ENCODE results near the gene EFEMP2. TPM values are rescaled to one million over a fixed set of nuclear protein-coding genes. Genes with fewer than 3 reads are reported as not detected.

Gene EFEMP2
- total and polyA plus RNA-seq, 2 experiments from 2014 or later, result 7.4 to 9.4 TPM

DNA sequence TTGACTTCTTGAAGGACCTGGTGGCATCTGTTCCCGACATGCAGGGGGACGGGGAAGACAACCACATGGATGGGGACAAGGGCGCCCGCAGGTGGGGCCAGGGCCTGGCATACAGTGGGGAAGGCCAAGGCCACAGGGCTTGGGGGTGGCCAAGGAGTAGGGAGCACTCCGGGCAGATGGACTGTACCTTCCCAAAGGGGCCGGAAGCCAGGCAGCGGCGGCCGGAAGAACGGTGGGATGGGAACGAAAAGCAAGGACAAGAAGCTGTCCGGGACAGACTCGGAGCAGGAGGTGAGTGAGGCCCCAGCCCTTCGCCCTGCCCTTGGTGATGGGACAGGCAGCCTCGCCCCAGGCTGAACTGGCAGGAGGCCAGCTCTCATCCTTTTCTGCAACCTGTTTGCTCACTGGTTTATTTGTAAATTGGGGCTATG is 47.8 kb upstream of the EFEMP2 start:
- TF ChIP-seq ZNF114 (CRISPR knock-in tag; IDR thresholded peaks at IDR 0.05) (no peak), EZH2phosphoT487 (IDR thresholded peaks at IDR 0.05; ENCODE audit: unreplicated experiment) (no peak), CREB1 (CRISPR knock-in tag; IDR thresholded peaks at IDR 0.05; ENCODE audit: low read depth) (no peak), STAT1 (IDR thresholded peaks at IDR 0.05; ENCODE audit: unreplicated experiment) (no peak), ZNF331 (CRISPR knock-in tag; IDR thresholded peaks at IDR 0.05; ENCODE audit: low read depth) (no peak), NANOG (IDR thresholded peaks at IDR 0.05; ENCODE audit: borderline replicate concordance) (no peak), POLR2AphosphoS5 (IDR thresholded peaks at IDR 0.05; ENCODE audit: low read depth) (no peak)
- Mint-ChIP-seq H3K27ac (no peak overlapping the region), H3K27me3 (ENCODE audit: insufficient read depth, low read depth, poor library complexity) (peaks cover 15% of the 10 kb centered on the region), H3K36me3 (ENCODE audit: low read depth) (peaks cover 21% of the 10 kb centered on the region), H3K9me3 (no peaks in the 10 kb centered on the region), H3K4me1 (peaks cover under 1% of the 10 kb centered on the region; the same call in 2 of the 3 replicates), H3K4me3 (peak overlapping the region; percentile 87)
- peak overlapping the region; percentile 87 for H3K4me3 ChIP-seq
- no peak overlapping the region for H2AFZ ChIP-seq
- peaks cover 7% of the 10 kb centered on the region for H3K79me2 ChIP-seq (replicated peaks; ENCODE audit: insufficient read depth)
- no peaks in the 10 kb centered on the region for H3K9me2 ChIP-seq (ENCODE audit: insufficient read depth)
- H3K27me3 ChIP-seq (ENCODE audit: insufficient read depth), result no peaks in the 10 kb centered on the region
- peaks cover 5% of the 10 kb centered on the region; the same call in 1 of the 2 replicates for H3K4me1 ChIP-seq (ENCODE audit: insufficient read depth)
- no peaks in the 10 kb centered on the region for H4K20me1 ChIP-seq (replicated peaks; ENCODE audit: insufficient read depth)
- H3K4me2 ChIP-seq, result peak overlapping the region; percentile 95
- no peak for DNase-seq (ENCODE audit: low spot score)
- 0 out of 2 replicates have a peak, but pooled peaks cover 4% of the 10 kb centered on the region for H3F3A ChIP-seq (replicated peaks; ENCODE audit: low read depth)
- no peak overlapping the region for H3K27ac ChIP-seq (ENCODE audit: low read depth)
- no peaks in the 10 kb centered on the region; the same call in 1 of the 2 replicates for H3K36me3 ChIP-seq (ENCODE audit: insufficient read depth)
- ATAC-seq, result no peak

DNA sequence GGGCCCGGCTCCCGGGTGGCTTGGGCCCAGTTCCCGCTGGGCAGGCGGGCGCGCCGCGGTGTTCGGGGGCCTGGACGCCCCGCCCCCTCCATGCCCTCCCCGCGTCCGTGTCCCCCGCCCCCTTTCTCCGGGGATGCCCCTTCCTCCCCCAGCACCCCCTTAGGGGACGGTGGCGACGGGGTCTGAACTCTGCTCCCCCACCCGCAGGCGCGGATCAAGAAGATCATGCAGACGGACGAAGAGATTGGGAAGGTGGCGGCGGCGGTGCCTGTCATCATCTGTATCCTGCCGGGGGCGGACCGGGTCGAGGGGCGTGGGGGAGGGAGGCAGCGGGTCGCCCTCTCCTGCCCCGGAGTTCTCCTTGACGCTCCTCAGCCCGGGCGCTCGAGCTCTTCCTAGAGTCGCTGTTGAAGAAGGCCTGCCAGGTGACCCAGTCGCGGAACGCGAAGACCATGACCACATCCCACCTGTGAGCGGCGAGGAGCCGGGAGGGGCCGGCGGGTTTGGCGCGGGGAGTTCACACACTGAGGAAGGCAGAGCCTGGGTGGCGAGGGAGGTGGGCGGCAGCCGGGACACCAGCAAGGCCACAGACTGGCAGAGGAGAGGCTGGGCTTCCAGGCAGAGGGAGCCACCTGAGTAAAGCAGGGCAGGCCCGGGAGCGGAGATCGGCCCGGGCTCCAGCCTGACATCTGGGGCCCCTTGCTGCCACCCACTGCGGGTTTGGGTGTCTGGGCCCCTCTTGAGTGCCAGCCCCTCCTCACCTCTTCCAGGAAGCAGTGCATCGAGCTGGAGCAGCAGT is 47.2 kb upstream of the EFEMP2 start:
- H3K4me3 Mint-ChIP-seq, result peak overlapping the region; percentile 87
- H3K27me3 ChIP-seq (ENCODE audit: insufficient read depth), result no peaks in the 10 kb centered on the region
- H3K36me3 ChIP-seq (ENCODE audit: insufficient read depth), result no peaks in the 10 kb centered on the region; the same call in 1 of the 2 replicates
- peaks cover 15% of the 10 kb centered on the region for H3K27me3 Mint-ChIP-seq (ENCODE audit: insufficient read depth, low read depth, poor library complexity)
- no peaks in the 10 kb centered on the region for H3K9me3 Mint-ChIP-seq
- peaks cover 21% of the 10 kb centered on the region for H3K36me3 Mint-ChIP-seq (ENCODE audit: low read depth)
- H3K9me2 ChIP-seq (ENCODE audit: insufficient read depth), result no peaks in the 10 kb centered on the region
- peaks cover 5% of the 10 kb centered on the region; the same call in 1 of the 2 replicates for H3K4me1 ChIP-seq (ENCODE audit: insufficient read depth)
- no peaks in the 10 kb centered on the region for H4K20me1 ChIP-seq (replicated peaks; ENCODE audit: insufficient read depth)
- H3K79me2 ChIP-seq (replicated peaks; ENCODE audit: insufficient read depth), result peaks cover 7% of the 10 kb centered on the region
- no peak overlapping the region for H3K27ac ChIP-seq (ENCODE audit: low read depth)
- H3K4me3 ChIP-seq, result peak overlapping the region; percentile 87
- peaks cover 6% of the 10 kb centered on the region for H3K4me1 Mint-ChIP-seq
- ATAC-seq, result peak; percentile 43
- H2AFZ ChIP-seq, result peak overlapping the region; percentile 78; the same call in 1 of the 2 replicates
- 0 out of 2 replicates have a peak, but pooled peaks cover 6% of the 10 kb centered on the region for H3F3A ChIP-seq (replicated peaks; ENCODE audit: low read depth)
- peak; percentile 66 for DNase-seq (ENCODE audit: low spot score)
- H3K27ac Mint-ChIP-seq, result no peak overlapping the region
- peak overlapping the region; percentile 95 for H3K4me2 ChIP-seq
- TF ChIP-seq, protein P1, sequence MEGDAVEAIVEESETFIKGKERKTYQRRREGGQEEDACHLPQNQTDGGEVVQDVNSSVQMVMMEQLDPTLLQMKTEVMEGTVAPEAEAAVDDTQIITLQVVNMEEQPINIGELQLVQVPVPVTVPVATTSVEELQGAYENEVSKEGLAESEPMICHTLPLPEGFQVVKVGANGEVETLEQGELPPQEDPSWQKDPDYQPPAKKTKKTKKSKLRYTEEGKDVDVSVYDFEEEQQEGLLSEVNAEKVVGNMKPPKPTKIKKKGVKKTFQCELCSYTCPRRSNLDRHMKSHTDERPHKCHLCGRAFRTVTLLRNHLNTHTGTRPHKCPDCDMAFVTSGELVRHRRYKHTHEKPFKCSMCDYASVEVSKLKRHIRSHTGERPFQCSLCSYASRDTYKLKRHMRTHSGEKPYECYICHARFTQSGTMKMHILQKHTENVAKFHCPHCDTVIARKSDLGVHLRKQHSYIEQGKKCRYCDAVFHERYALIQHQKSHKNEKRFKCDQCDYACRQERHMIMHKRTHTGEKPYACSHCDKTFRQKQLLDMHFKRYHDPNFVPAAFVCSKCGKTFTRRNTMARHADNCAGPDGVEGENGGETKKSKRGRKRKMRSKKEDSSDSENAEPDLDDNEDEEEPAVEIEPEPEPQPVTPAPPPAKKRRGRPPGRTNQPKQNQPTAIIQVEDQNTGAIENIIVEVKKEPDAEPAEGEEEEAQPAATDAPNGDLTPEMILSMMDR (conservative IDR thresholded peaks at IDR 0.05; ENCODE audit: low read depth in 2 of 2), result no peak
- TF ChIP-seq, protein P2, sequence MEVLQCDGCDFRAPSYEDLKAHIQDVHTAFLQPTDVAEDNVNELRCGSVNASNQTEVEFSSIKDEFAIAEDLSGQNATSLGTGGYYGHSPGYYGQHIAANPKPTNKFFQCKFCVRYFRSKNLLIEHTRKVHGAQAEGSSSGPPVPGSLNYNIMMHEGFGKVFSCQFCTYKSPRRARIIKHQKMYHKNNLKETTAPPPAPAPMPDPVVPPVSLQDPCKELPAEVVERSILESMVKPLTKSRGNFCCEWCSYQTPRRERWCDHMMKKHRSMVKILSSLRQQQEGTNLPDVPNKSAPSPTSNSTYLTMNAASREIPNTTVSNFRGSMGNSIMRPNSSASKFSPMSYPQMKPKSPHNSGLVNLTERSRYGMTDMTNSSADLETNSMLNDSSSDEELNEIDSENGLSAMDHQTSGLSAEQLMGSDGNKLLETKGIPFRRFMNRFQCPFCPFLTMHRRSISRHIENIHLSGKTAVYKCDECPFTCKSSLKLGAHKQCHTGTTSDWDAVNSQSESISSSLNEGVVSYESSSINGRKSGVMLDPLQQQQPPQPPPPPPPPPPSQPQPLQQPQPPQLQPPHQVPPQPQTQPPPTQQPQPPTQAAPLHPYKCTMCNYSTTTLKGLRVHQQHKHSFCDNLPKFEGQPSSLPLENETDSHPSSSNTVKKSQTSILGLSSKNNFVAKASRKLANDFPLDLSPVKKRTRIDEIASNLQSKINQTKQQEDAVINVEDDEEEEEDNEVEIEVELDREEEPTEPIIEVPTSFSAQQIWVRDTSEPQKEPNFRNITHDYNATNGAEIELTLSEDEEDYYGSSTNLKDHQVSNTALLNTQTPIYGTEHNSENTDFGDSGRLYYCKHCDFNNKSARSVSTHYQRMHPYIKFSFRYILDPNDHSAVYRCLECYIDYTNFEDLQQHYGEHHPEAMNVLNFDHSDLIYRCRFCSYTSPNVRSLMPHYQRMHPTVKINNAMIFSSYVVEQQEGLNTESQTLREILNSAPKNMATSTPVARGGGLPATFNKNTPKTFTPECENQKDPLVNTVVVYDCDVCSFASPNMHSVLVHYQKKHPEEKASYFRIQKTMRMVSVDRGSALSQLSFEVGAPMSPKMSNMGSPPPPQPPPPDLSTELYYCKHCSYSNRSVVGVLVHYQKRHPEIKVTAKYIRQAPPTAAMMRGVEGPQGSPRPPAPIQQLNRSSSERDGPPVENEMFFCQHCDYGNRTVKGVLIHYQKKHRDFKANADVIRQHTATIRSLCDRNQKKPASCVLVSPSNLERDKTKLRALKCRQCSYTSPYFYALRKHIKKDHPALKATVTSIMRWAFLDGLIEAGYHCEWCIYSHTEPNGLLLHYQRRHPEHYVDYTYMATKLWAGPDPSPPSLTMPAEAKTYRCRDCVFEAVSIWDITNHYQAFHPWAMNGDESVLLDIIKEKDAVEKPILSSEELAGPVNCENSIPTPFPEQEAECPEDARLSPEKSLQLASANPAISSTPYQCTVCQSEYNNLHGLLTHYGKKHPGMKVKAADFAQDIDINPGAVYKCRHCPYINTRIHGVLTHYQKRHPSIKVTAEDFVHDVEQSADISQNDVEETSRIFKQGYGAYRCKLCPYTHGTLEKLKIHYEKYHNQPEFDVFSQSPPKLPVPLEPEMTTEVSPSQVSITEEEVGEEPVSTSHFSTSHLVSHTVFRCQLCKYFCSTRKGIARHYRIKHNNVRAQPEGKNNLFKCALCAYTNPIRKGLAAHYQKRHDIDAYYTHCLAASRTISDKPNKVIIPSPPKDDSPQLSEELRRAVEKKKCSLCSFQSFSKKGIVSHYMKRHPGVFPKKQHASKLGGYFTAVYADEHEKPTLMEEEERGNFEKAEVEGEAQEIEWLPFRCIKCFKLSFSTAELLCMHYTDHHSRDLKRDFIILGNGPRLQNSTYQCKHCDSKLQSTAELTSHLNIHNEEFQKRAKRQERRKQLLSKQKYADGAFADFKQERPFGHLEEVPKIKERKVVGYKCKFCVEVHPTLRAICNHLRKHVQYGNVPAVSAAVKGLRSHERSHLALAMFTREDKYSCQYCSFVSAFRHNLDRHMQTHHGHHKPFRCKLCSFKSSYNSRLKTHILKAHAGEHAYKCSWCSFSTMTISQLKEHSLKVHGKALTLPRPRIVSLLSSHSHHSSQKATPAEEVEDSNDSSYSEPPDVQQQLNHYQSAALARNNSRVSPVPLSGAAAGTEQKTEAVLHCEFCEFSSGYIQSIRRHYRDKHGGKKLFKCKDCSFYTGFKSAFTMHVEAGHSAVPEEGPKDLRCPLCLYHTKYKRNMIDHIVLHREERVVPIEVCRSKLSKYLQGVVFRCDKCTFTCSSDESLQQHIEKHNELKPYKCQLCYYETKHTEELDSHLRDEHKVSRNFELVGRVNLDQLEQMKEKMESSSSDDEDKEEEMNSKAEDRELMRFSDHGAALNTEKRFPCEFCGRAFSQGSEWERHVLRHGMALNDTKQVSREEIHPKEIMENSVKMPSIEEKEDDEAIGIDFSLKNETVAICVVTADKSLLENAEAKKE (CRISPR knock-in tag; IDR thresholded peaks at IDR 0.05), result no peak
- TF ChIP-seq EZH2 (IDR thresholded peaks at IDR 0.05; ENCODE audit: low read depth, unreplicated experiment) (no peak), NANOG (IDR thresholded peaks at IDR 0.05; ENCODE audit: borderline replicate concordance) (no peak), ZNF114 (CRISPR knock-in tag; IDR thresholded peaks at IDR 0.05) (no peak), CREB1 (CRISPR knock-in tag; IDR thresholded peaks at IDR 0.05; ENCODE audit: low read depth) (no peak), ZNF331 (CRISPR knock-in tag; IDR thresholded peaks at IDR 0.05; ENCODE audit: low read depth) (no peak), JUNB (IDR thresholded peaks at IDR 0.05; ENCODE audit: unreplicated experiment) (no peak)

Measured in GM23338 (cell line).